AG04450 (cell line): ENCODE data around the gene CDKAL1. TPM values are rescaled to one million over a fixed set of nuclear protein-coding genes. Genes with fewer than 3 reads are reported as not detected.

ENCODE experiments used
- CTCF ChIA-PET: fragments of 300-600, 350-600 bp; formaldehyde crosslinking; extraction: SDS; loops from one replicate; lab custom pipeline; 2022; ENCODE audit warnings: antibody characterized with exemption, inconsistent platforms; lab: Charles Lee
- POLR2A ChIA-PET: fragments of 350-600 bp; formaldehyde crosslinking; extraction: SDS; loops from one replicate; lab custom pipeline; 2021; ENCODE audit warnings: antibody characterized with exemption, inconsistent platforms; lab: Yijun Ruan, JAX
- DNase-seq: peaks from one replicate; pipeline ENCODE4 v3.0.0-alpha.2; 2011; ENCODE audit warnings: low read depth, low spot score
- H3K27ac ChIP-seq: one replicate; pipeline ENCODE4 v1.5.1; 2012; ENCODE audit warnings: low read depth, low read length, control low read depth
- H3K27me3 ChIP-seq: one replicate; pipeline ENCODE4 v1.6.0; 2012; ENCODE audit warnings: low read length; ENCODE audit not compliant: control insufficient read depth, insufficient read depth
- H3K4me3 ChIP-seq: 2 replicates; pipeline ENCODE4 v1.5.1; 2011; ENCODE audit warnings: mild to moderate bottlenecking, low read depth, low read length, control low read depth
- H3K9me3 ChIP-seq: 2 replicates; pipeline ENCODE4 v1.5.1; 2012; ENCODE audit warnings: low read length; ENCODE audit not compliant: control insufficient read depth, insufficient read depth
- polyA plus RNA-seq: library from polyadenylated mRNA; depleted of rRNA; stranded (reverse); fragments of >200 nt; gene quantifications from 2 replicates; pipeline ENCODE4 v1.2.3, GENCODE V29; 2011
- TF ChIP-seq, protein P1 (sequence below): IDR thresholded peaks from 2 replicates; pipeline ENCODE4 v1.5.1; 2011; ENCODE audit warnings: low read depth, low read length, control low read depth, inconsistent platforms

Gene CDKAL1
- polyA plus RNA-seq, 1 experiment, result 9.2 TPM

DNA sequence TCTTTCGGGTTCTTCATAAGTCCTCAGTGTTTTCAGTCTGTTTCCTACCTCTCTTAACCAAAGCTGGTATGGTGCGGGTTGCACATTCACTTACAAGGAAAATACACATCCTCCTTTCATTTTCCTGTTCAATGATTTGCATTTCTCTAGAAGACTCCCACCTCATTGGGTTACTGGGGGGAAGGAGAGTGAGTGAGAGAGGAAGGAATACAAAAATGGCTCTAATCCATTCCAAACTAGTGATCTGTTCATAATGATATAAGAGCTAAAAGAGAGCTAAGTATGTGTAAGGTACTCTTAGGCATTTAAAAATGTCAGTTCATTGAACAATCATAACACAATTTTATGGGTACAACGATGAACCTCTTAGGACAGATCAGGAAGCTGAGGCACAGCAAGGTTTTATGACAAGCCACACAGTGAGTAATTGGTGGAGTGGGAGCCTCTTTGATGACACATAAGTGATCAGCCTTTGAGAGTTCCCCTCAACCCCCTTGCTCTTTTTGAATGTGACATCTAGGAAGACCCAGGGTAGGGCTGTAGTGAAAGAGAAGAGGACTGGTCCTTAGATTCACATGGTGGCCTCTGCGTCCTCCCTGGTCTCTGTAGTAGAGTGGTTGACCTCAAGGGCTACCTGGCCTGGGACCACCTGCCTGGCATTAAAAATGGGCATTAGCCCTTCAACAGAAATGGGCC, 730.9 kb downstream of the CDKAL1 start:
- DNase-seq, result no peak
- H3K27me3 ChIP-seq, result no peaks in the 10 kb centered on the region
- TF ChIP-seq, protein P1, sequence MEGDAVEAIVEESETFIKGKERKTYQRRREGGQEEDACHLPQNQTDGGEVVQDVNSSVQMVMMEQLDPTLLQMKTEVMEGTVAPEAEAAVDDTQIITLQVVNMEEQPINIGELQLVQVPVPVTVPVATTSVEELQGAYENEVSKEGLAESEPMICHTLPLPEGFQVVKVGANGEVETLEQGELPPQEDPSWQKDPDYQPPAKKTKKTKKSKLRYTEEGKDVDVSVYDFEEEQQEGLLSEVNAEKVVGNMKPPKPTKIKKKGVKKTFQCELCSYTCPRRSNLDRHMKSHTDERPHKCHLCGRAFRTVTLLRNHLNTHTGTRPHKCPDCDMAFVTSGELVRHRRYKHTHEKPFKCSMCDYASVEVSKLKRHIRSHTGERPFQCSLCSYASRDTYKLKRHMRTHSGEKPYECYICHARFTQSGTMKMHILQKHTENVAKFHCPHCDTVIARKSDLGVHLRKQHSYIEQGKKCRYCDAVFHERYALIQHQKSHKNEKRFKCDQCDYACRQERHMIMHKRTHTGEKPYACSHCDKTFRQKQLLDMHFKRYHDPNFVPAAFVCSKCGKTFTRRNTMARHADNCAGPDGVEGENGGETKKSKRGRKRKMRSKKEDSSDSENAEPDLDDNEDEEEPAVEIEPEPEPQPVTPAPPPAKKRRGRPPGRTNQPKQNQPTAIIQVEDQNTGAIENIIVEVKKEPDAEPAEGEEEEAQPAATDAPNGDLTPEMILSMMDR, result no peak
- ChIA-PET CTCF (interaction anchor here (0.5 to 0.6 kb wide), 2 partner anchors 34 to 41 kb away, joined by 3 read pairs; no protein-coding TSS in a partner anchor), POLR2A (no interaction called here)
- no peak overlapping the region for H3K4me3 ChIP-seq
- no peak overlapping the region for H3K27ac ChIP-seq
- peaks cover 4% of the 10 kb centered on the region; the same call in 1 of the 2 replicates for H3K9me3 ChIP-seq

DNA sequence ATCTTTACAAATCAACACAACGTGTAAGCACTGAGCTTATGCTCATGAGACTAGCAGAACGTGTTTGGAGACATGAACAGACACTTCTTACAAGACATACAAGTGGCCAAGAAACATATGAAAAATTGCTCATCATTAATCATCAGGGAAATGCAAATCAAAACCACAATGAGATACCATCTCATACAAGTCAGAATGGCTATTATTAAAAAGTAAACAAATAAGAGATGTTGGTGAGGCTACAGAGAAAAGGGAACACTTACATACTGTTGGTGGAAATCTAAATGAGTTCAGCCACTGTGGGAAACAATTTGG, 731.4 kb downstream of the CDKAL1 start:
- POLR2A ChIA-PET, result no interaction called here
- CTCF ChIA-PET, result interaction anchor here (0.5 to 0.6 kb wide), 2 partner anchors 34 to 40 kb away, joined by 3 read pairs; no protein-coding TSS in a partner anchor
- Histone ChIP-seq H3K27ac (no peak overlapping the region), H3K9me3 (peaks cover 4% of the 10 kb centered on the region; the same call in 1 of the 2 replicates), H3K27me3 (no peaks in the 10 kb centered on the region), H3K4me3 (no peak overlapping the region)
- DNase-seq, result no peak
- TF ChIP-seq, protein P1, result no peak

DNA sequence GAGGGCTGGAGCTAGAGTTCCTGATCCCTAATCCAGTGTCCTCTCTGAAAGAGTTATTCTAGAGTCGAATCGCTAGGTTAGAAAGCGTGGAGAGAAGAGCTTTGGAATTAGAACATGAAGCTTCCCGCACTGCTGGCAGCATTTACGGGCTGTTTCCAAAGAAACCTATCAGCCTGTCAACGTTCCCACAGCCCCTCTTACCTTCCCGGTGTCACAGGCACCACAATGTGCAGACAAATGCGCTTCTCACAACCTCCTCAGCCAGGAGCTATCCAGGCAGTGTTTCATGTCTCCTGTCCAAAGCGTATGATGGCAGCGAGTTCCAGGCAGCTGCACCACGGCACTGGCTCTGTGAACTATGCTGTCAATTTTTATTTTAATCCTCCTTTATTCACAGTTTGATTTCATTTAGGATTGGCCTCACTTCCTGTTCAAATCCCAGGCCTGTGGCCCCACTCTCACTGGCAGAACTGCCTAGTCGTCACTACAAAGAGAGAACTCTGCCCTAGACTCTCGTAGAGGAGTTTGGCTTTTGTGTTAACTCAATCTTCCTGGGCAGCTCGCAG, 736.5 kb downstream of the CDKAL1 start:
- POLR2A ChIA-PET, result interaction anchor here (0.6 to 0.7 kb wide), 2 partner anchors 350 to 638 kb away, joined by 4 to 6 read pairs; no protein-coding TSS in a partner anchor
- CTCF ChIA-PET, result no interaction called here
- no peak overlapping the region for H3K4me3 ChIP-seq
- no peaks in the 10 kb centered on the region for H3K9me3 ChIP-seq
- no peak for DNase-seq
- TF ChIP-seq, protein P1, result no peak
- no peaks in the 10 kb centered on the region for H3K27me3 ChIP-seq
- H3K27ac ChIP-seq, result no peak overlapping the region

DNA sequence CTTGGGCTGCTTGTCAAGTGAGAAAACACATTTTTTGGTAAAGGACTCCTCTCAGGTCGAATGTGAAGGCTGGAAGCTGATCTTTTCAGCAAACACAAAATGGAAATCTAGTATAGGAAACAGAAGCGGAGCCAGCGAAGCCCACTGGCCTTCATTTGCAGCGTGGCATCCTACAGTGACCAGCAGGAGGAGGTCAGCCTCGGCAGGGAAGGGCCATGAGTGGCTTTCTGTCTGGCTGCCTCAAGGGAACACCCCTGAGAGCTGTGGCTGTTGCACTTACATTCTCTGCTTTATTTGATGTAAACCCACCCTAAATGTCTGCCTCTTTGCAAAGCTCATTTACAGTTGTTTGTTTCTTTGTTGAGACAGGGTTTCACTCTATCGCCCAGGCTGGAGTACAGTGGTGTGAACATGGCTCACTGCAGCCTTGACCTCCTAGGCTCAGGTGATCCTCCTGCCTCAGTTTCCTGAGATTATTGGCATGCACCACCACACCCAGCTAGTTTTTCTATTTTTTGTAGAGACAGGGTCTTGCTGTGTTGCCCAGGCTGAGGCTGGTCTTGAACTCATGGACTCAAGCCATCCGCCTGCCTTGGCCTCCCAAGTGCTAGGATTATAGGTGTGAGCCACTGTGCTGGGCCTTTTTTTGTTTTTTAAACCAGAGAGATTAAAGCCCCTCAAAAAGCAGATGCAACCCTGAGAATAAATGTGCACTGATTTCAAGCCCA, 737.3 kb downstream of the CDKAL1 start:
- ChIA-PET POLR2A (no interaction called here), CTCF (no interaction called here)
- TF ChIP-seq, protein P1, result no peak
- no peak for DNase-seq
- Histone ChIP-seq H3K9me3 (no peaks in the 10 kb centered on the region), H3K27me3 (no peaks in the 10 kb centered on the region), H3K27ac (no peak overlapping the region), H3K4me3 (no peak overlapping the region)

DNA sequence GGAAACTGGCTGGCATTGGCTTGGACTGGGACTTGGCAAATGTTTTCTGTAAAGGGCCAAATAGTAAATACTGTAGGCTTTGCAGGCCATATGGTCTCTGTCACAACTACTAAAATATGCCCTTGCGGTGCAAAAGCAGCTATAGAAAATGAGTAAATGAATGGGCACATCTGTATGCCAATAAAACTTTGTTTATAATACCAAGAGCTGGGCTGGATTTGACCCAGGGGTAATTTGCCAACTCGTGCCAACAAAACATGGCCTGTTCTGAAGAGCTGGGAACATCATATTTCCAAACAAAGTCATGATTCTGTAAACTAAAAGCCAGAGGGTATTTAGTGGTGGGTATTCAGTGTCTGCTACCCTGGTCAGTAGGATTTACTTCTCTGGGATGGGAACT, 739.2 kb downstream of the CDKAL1 start:
- Histone ChIP-seq H3K9me3 (no peaks in the 10 kb centered on the region), H3K4me3 (no peak overlapping the region), H3K27ac (no peak overlapping the region), H3K27me3 (no peaks in the 10 kb centered on the region)
- ChIA-PET POLR2A (no interaction called here), CTCF (no interaction called here)
- no peak for DNase-seq
- TF ChIP-seq, protein P1, result no peak
